Measurements from ENCODE around the gene SLC5A7.

SLC5A7 gene

DNA sequence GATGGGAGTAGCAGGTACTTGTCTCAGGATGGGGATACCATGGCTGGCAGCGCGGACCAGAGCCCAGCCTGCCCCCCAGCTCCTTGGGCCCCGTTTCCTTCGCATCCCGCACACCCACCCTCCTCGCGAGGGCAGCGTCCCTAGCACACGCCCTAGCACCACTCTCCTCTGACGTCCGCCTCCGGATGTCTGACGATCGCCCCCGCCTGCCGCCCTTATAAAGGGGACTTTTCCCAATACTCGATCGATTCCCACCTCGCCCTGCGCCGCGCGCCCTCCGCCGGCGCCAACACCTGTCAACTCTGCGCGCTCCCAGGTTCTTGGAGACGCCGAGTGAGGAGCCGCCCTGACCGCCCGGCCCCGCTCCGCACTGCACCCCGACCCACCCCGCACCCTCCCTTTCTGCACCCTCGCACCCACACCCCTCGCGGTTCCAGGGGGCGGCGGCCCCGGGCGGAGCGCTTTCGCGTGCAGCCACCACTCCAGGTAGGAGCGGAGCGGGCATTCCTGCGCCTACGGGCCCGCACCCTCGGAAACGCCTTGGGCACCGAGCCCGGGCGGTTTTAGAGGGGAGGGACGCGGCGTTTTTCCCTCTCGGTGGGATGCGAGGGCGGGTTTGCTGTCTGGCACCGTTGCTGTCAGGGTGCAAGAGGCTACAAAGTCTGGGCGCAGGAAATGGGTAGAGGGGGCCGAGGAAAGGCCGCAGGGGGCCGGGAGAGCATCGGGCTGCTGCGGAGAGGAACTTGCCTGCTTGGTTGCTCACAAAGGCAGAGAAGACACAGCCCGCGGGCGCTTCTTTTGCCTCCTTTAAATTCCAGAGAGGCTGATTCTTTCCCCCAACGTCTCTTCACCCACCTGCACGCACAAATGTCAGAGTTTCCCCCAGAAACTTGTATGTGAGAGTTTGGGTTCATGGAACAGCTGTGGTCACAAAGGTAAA lies at the start of gene SLC5A7:
TSS of gene SLC5A7 (plus strand) at position 247 of the 940 bp plus-strand sequence. CDS start 1,632 bp downstream, outside the sequence.
- in situ Hi-C loops (cut with MboI; ENCODE audit: low sequenced_read_pairs) = no loop called here

DNA sequence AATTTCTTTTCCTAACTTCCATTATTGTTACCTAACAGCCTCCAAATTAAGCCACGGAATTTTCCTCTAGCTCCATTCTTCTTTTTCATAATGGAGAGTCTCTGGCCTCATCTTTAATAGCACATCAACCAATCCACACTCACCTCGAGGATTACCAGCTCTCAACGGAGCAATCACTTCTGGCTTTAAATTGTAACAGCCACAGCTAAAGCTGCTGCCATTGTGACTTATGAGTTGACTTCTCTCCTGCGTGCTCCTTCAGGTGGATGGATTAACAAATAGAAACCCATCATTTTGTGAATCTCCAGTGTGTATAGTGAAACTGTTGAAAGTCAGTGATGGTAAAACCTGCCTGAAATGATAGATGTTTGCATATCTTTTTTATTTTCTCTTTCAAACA lies 24.9 kb upstream of the SLC5A7 start:
- in situ Hi-C loops (cut with MboI; ENCODE audit: low sequenced_read_pairs) = no loop called here

DNA sequence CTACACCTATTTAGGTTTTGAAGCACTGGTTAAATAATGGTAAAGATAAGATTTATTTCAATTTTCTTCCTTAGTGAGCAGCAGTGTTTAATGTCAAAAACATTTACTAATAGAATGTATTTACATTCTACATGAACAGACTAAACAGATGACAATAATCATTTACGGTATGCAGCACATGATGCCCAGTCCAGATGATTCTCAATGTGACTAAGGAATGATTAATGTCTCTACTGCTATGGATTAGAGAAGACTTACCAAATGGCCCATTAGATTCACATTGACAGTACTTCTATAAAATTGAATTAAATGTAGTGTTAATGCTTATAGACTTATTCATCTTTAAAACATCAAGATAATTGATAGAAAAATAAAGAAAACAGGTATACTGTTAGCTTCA lies 22.1 kb upstream of the SLC5A7 start:
- in situ Hi-C loops (cut with MboI; ENCODE audit: low sequenced_read_pairs) = no loop called here

DNA sequence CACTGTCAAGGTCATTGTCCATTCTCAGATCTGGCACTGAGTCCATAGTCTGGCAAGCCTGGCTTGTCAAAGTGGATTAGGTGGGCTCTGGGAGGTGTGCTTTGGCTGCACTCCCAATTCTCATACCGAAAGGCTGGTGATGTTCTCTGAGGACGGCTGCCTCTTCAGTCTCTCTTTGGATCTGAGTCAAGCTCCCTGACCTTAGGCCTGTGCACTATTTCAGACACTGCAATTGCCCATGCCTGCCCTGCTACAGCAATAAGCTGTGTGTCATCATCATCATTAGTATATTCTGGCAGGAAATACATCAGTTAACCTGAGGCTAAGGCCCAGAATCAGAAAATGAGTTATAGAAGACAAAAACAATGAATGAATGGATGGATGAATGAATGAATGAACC lies 1.6 kb upstream of the SLC5A7 start:
- in situ Hi-C loops (cut with MboI; ENCODE audit: low sequenced_read_pairs) = no loop called here

DNA sequence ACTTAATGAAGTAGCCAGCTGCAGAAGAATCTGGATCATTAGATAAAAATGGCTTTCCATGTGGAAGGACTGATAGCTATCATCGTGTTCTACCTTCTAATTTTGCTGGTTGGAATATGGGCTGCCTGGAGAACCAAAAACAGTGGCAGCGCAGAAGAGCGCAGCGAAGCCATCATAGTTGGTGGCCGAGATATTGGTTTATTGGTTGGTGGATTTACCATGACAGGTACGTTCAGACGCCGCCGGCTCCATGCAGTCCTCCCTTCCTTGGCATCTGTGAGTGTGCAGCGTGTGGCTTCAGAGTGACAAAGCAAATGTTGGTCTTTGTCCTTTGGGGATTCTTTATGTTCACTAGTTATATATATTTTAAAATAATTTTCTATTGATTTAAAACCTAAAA lies 1.8 kb downstream of the SLC5A7 start:
- in situ Hi-C loops (cut with MboI; ENCODE audit: low sequenced_read_pairs) = no loop called here

DNA sequence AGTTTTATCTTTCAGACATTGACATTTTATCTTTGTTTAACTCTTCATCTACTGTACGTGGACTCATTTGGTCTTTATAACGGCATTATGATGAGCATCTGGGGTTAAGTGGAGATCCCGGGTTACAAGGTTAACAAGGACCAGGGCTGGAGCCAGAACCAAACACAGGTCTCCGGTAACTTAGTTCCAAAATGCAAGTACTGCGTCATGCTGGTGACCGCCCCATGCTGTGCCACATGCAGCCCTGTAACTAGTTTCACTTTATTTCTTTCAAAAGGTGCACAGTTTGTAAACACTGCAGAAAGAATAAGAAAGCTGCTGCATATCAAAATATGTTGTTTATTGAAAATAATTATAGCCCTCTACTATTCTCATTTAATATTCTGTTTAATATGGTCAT lies 3.1 kb downstream of the SLC5A7 start:
- in situ Hi-C loops (cut with MboI; ENCODE audit: low sequenced_read_pairs) = no loop called here

DNA sequence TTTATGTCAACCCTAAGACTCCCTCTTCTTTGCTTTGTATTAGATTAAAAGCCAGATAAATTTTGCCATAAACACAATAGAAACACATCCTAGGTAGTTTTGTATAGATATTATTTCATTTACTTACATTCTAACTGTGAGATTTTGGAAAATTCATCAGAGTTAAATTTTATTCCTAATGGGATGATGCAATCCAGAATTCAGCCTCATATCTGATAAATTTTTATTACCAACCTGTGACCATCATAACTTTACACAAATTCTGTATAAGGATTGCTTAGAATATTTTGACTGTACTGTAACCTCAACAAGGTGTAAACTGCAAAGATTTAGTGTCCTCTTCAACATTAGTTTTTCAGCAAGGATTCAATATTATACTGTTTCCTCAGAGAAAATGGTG lies 4.4 kb downstream of the SLC5A7 start:
- in situ Hi-C loops (cut with MboI; ENCODE audit: low sequenced_read_pairs) = no loop called here

DNA sequence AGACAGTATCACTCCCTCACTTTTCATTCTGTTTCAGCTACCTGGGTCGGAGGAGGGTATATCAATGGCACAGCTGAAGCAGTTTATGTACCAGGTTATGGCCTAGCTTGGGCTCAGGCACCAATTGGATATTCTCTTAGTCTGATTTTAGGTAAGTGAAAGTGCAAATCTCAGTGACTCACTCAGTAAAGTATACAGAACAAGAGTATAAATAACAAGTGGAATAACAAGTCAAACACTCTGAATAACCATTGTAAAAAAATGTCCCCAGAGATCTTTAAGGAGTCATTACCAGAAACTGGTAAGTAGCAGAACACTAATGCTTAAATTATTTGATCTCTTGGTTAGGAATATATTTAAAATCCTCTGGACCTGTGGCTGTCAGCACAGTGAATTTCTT lies 5.7 kb downstream of the SLC5A7 start:
- in situ Hi-C loops (cut with MboI; ENCODE audit: low sequenced_read_pairs) = no loop called here

DNA sequence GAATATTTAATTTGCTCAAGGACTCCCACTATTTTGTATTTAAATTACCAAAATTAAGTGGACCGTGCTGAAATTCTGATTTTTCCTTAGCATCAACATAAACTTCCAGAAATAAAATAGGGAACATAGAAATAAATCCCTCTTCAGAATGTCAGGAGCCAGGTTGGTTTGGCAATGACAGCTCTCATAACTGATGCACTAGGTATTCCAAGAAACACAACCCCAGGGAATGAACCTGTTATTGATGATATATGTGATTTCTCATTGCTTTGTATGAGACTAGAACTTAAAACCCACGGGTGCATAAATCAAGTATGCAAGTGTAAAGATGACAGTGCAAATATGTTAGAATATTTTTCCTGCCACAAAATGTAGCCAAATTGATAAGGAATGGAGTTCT lies 12.8 kb downstream of the SLC5A7 start:
- in situ Hi-C loops (cut with MboI; ENCODE audit: low sequenced_read_pairs) = no loop called here

DNA sequence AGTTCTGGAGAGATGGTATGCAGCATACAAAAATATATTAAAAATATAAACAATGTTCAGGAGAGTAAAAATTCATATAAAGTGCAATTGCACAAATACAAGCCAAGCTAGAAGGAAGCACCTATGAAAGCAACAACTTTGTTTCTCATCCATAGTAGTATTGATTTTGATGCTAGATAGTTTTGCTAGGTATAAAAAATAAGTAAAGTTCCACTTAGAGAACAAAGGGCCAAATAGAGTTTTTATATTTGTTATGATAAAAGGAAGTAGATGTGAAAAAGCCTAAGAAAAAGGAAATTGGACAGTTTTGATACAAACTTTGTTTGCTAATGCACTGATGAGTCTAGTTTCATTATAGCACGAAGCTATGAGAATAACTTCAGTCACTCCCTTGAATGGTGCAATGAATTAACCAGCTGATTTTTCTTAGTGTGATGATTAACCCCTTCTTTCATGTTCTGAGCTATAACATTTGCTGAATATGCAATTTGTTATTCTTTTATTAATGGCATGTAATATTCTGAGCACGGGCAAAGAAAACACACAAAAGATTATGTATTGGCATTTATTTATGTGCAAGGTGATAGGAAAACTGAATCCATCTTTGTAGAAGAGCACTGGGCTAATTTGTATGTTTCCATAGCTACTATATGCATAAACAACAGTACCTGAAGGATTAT lies 24.7 kb downstream of the SLC5A7 start:
- in situ Hi-C loops (cut with MboI; ENCODE audit: low sequenced_read_pairs) = no loop called here

DNA sequence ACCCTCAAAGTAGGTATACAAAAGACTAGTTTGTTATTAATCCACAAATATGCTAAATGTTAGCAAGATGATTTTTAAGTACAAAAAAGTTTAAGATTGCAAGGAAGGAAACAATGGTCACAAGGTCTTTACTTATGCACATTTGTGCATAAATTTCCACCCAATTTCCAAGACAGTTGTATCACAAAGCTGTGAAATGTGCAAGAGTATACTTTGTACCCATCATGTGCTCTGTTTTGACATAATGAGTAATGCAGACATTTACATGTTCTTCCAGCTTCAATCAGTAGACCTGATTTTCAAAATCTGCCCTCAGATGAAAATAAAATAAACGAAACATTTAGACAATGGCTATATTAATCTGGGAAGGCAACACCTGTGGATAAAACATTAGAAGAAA lies 27.0 kb downstream of the SLC5A7 start:
- in situ Hi-C loops (cut with MboI; ENCODE audit: low sequenced_read_pairs) = no loop called here

DNA sequence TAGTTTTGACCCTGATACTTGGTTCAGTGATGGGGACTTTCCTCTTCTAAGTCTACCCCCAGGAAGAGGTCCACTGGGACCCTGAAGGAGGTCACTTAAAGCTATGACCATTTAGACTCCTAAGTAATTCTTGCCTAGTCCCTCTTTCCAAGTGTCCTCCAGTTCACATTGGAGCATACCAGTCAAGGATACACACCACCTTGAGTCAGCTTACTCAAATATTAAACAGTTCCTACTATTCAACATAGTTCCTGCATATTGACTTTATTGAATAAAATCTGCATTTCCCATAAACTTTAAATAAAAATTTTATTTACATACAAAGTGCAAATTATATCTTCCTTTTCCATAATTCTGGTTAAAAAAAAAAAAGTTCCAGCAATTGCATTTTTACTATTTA lies 36.3 kb downstream of the SLC5A7 start:
- in situ Hi-C loops (cut with MboI; ENCODE audit: low sequenced_read_pairs) = no loop called here

DNA sequence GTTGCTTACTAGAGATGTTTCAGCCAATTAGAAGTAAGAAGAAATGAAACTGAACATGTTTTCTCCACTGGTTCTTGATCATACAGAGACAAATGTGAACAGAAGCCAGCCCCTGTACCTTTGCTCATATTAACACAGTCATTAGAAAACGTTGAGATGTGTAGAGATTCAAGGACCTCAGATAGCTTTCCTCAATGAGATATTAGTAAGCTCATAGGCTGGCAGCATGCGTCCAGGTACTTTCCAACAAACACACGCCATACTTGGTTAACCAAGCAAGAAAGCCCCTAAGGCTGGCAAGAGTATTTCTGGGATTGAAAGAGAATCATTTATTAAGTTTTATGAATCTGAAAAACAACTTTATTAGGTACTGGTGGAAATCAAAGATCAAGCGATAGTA lies 37.5 kb downstream of the SLC5A7 start:
- in situ Hi-C loops (cut with MboI; ENCODE audit: low sequenced_read_pairs) = no loop called here

DNA sequence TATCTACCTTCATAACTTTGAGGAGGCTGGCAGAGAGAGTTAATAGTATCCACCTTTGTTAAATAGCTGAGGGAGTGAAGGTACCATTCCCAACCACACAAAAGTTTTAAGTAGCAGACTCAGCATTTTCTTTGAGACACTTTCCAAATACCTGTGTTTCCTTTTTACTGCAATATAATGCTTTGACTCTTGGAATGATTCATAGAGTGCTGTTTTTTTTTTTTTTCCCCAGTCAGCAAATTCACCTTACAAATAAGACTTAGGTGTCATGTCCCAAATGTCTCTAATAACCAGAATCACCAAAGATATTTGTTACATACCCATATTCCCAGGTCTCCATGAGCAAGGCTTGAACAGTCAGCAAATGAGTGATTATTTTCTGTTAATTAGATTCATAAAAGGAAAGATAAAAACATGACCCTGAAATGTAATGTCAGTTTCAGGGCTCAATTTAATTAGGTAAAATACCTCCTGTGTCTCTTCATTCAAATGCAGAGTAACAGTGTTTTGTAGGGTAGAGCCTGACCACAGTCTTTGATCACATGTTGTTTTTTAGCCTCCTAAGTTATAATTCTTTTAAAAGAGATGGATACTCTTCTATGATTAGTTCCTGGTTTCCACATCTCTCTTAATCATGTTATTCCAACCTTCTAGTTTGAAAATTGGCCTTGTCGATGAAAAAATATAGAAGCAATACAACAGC lies 39.9 kb downstream of the SLC5A7 start:
- in situ Hi-C loops (cut with MboI; ENCODE audit: low sequenced_read_pairs) = no loop called here

DNA sequence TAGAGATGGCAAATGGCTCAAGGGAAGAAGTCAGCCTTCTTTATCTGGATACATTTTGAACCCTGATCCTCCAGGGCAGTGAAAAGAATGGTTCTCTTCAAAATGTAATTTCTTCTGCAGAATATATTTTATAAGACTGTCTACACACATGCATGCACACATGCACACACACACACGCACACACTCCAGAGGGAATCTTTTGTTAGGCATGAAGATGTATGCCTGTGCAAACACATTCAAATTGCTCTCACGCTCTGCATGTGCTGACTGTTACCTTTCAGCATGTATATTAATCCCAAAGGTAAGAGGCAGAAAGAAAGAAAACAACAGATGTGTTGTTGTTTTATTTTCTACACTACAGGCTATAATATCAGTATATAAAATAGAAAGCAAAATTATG lies 43.2 kb downstream of the SLC5A7 start:
- in situ Hi-C loops (cut with MboI; ENCODE audit: low sequenced_read_pairs) = no loop called here

DNA sequence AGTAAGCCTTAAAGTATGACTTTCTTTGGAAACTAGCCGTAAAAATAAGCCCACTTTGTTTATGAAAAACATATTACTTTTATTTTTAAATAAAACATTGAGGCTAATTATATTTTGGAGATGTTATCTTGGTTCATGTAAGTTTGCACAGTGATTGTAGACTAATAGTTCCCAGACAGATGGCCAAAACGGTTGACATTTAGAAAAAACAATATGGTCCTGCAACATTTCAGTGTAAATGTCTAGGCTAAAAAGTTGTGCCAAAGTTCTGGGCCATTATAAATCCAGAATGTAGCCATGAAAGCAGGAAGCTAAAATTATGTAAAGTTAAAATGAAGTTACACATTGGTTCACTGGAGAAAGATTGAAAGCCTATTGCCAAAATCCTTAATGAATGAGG lies 43.6 kb downstream of the SLC5A7 start:
- in situ Hi-C loops (cut with MboI; ENCODE audit: low sequenced_read_pairs) = no loop called here

DNA sequence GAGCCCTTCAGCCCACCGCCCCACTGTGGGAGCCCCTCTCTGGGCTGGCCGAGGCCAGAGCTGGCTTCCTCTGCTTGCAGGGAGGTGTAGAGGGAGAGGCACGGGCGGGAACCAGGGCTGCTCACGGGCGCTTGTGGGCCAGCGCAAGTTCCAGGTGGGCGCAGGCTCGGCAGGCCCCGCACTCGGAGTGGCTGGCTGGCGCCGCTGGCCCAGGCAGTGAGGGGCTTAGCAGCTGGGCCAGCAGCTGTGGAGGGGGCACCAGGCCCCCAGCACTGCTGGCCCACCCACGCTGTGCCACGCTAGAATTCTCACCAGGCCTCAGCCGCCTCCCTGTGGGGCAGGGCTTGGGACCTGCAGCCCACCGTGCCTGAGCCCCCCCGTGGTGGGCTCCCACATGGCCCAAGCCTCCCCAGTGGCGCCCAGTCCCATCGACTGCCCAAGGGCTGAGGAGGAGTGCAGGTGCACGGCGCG lies 45.2 kb downstream of the SLC5A7 start:
- in situ Hi-C loops (cut with MboI; ENCODE audit: low sequenced_read_pairs) = no loop called here

DNA sequence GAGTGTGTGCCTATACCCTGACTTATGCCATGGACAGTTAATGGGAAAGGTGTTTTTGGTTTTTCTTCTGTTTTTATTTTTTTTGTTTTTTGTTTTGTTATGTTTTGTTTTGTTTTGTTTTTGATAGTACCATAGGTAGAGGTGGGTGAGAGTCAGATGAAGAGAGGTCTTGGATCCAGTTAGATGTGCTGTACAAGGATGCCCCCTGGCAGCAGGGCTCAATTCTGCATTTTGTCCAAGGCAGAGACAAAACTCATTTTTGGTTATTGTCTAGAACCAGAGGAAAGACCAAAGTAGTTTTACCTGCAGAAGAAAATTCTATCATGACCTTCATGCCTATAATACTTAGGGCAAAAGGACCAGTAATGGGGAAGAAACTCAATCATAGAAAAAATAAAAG lies 48.5 kb downstream of the SLC5A7 start:
- in situ Hi-C loops (cut with MboI; ENCODE audit: low sequenced_read_pairs) = no loop called here

DNA sequence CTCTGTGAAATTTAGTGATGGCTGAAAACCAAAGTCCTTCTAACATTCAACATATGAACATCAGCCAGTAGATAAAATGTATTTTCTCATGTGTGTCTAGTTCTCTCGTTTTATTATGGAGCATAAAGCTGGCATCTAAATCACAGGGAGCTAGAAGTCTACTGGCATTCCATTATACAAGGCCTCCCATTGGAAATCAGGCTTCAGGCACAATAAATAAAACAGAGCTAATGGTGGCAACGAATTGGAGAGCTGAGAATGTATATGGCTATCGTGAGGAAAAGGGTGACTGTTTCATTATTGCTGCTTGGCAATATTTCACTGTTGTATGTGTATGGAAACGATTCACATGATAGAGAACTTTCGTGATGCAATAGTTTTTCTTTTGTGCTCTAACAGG lies 62.4 kb downstream of the SLC5A7 start:
- in situ Hi-C loops (cut with MboI; ENCODE audit: low sequenced_read_pairs) = no loop called here

DNA sequence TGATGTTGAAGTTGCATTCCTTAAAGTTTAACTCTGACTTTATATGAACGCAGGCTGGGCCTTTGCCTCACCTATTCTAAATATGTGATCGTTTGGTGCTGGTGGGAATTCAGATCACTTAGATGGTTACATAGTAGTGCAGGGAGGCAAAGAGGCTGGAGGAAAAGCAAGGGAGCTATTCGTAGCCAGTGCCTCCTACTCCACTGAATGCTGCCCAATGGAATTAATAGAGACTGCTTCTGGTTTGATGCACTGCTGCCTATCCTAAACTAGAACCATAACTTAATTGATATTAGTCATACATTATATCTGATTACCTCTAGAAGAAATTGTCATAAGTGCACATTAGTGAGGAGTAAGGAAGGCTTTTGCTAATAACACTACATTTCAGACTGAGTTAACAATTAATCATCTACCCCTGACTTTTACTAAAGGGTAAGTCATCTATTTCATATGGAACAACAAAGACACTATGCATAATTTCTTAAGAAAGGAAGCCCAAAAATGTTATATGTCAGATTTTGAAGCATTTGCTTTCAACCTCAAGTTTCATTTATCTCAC lies 72.3 kb downstream of the SLC5A7 start:
- in situ Hi-C loops (cut with MboI; ENCODE audit: low sequenced_read_pairs) = no loop called here

DNA sequence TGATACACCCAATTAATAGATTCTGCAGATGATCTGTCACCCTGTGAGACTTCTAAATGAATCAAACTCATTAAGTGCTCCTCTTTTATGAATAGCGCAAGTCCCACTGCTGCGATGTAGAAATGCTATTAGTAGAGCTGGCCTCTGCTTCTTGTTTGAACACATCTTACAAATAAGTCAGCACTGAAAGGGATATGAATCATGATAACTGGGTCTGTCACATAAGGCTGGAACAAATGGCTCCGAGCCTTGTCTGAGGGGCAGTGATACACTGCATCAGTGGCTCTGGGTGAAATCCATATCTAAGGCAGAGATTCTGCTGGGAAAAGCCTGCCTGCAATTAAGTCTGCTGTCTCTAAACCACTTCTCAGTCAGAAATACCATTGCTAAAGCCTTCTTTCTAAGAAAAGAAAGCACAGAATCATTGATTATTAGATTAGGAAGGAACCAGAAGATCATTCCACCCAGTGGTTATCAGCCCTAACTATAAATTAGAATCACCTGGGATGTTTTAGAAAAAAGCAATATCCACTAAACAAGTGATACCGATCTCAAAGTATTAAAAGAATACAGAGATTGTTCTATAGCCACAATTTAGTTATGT lies 75.2 kb downstream of the SLC5A7 start:
- in situ Hi-C loops (cut with MboI; ENCODE audit: low sequenced_read_pairs) = no loop called here
